GM18526 (cell line): ENCODE results near the gene IFNLR1.

Experiments used
- POLR2A ChIP-seq: IDR thresholded peaks from 3 replicates; pipeline ENCODE4 v1.6.1; 2011; ENCODE audit not compliant: insufficient read length; ENCODE audit errors: extremely low read depth

The IFNLR1 gene

GRCh38 chr1:24150234-24151174, 36.6 kb downstream of the IFNLR1 start:
- TF ChIP-seq POLR2A: no peak

GRCh38 chr1:24149866-24150233, 37.2 kb downstream of the IFNLR1 start:
- TF ChIP-seq POLR2A: no peak

- TF ChIP-seq POLR2A: no peak
Observed at GRCh38 chr1:24147816-24148215, 39.3 kb downstream of the IFNLR1 start.

GRCh38 chr1:24147194-24147593, 39.9 kb downstream of the IFNLR1 start:
- TF ChIP-seq POLR2A: no peak

- TF ChIP-seq POLR2A: no peak
Observed at GRCh38 chr1:24142546-24143534, 44.2 kb downstream of the IFNLR1 start, which contains the start of gene IL22RA1. Gene IL22RA1, minus strand, starts transcription at chr1:24143140. Its CDS starts 58 bp downstream, at chr1:24143082.

- TF ChIP-seq POLR2A: no peak
Observed at GRCh38 chr1:24141311-24141997, 45.6 kb downstream of the IFNLR1 start.

- TF ChIP-seq POLR2A: no peak
Observed at GRCh38 chr1:24140741-24141181, 46.3 kb downstream of the IFNLR1 start.

GRCh38 chr1:24139841-24140425, 47.2 kb downstream of the IFNLR1 start:
- no peak for TF ChIP-seq POLR2A

- no peak for TF ChIP-seq POLR2A
Observed at GRCh38 chr1:24139222-24139489, 47.9 kb downstream of the IFNLR1 start.

GRCh38 chr1:24138476-24139221, 48.4 kb downstream of the IFNLR1 start:
- TF ChIP-seq POLR2A: no peak

GRCh38 chr1:24136956-24137539, 50.0 kb downstream of the IFNLR1 start:
- no peak for TF ChIP-seq POLR2A

GRCh38 chr1:24134376-24134775, 52.7 kb downstream of the IFNLR1 start:
- TF ChIP-seq POLR2A: no peak

GRCh38 chr1:24133819-24134218, 53.3 kb downstream of the IFNLR1 start:
- TF ChIP-seq POLR2A: no peak

- TF ChIP-seq POLR2A: no peak
Observed at GRCh38 chr1:24130385-24130784, 56.7 kb downstream of the IFNLR1 start.
